Measurements from ENCODE around the gene GIMAP2. TPM values are rescaled to one million over a fixed set of nuclear protein-coding genes. Genes with fewer than 3 reads are reported as not detected.

GIMAP2 gene
- total RNA-seq, 1 experiment from 2014 or later = 3.1 TPM

- Histone ChIP-seq H3K27me3 (no peaks in the 10 kb centered on the region), H3K4me3 (no peak overlapping the region), H3K9me3 (no peaks in the 10 kb centered on the region), H3K36me3 (no peaks in the 10 kb centered on the region)
- no peak for DNase-seq
Measured at GRCh38 chr7:150719960-150720891, 34.7 kb downstream of the GIMAP2 start.

GRCh38 chr7:150721970-150722373, 36.5 kb downstream of the GIMAP2 start:
- no peaks in the 10 kb centered on the region for H3K9me3 ChIP-seq
- no peaks in the 10 kb centered on the region for H3K27me3 ChIP-seq
- no peaks in the 10 kb centered on the region for H3K36me3 ChIP-seq
- DNase-seq = no peak
- H3K4me3 ChIP-seq = no peak overlapping the region

GRCh38 chr7:150722431-150722931, 37.0 kb downstream of the GIMAP2 start:
- DNase-seq = no peak

GRCh38 chr7:150723467-150723866, 38.0 kb downstream of the GIMAP2 start:
- no peak for DNase-seq
- Histone ChIP-seq H3K27me3 (no peaks in the 10 kb centered on the region), H3K9me3 (no peaks in the 10 kb centered on the region), H3K36me3 (no peaks in the 10 kb centered on the region), H3K4me3 (no peak overlapping the region)

More at GRCh38 chr7:150722431-150722931, 37.0 kb downstream of the GIMAP2 start:
- H3K9me3 ChIP-seq = no peaks in the 10 kb centered on the region
- no peaks in the 10 kb centered on the region for H3K36me3 ChIP-seq
- no peaks in the 10 kb centered on the region for H3K27me3 ChIP-seq
- no peak overlapping the region for H3K4me3 ChIP-seq

- no peaks in the 10 kb centered on the region for H3K36me3 ChIP-seq
Measured at GRCh38 chr7:150727381-150727780, 41.9 kb downstream of the GIMAP2 start.

GRCh38 chr7:150728011-150728410, 42.5 kb downstream of the GIMAP2 start:
- H3K4me3 ChIP-seq = no peak overlapping the region
- H3K36me3 ChIP-seq = no peaks in the 10 kb centered on the region
- no peaks in the 10 kb centered on the region for H3K27me3 ChIP-seq
- H3K9me3 ChIP-seq = no peaks in the 10 kb centered on the region
- no peak for DNase-seq

More at GRCh38 chr7:150727381-150727780, 41.9 kb downstream of the GIMAP2 start:
- no peak overlapping the region for H3K4me3 ChIP-seq
- no peak for DNase-seq
- no peaks in the 10 kb centered on the region for H3K27me3 ChIP-seq
- no peaks in the 10 kb centered on the region for H3K9me3 ChIP-seq

GRCh38 chr7:150728609-150729008, 43.1 kb downstream of the GIMAP2 start:
- Histone ChIP-seq H3K4me3 (no peak overlapping the region), H3K27me3 (no peaks in the 10 kb centered on the region), H3K36me3 (no peaks in the 10 kb centered on the region), H3K9me3 (no peaks in the 10 kb centered on the region)
- DNase-seq = no peak

GRCh38 chr7:150731916-150732315, 46.4 kb downstream of the GIMAP2 start:
- H3K36me3 ChIP-seq = no peaks in the 10 kb centered on the region
- no peaks in the 10 kb centered on the region for H3K9me3 ChIP-seq
- no peak for DNase-seq

GRCh38 chr7:150732786-150733481, 47.4 kb downstream of the GIMAP2 start:
- Histone ChIP-seq H3K9me3 (no peaks in the 10 kb centered on the region), H3K4me3 (no peak overlapping the region), H3K27me3 (no peaks in the 10 kb centered on the region), H3K36me3 (no peaks in the 10 kb centered on the region)
- DNase-seq = no peak

More at GRCh38 chr7:150731916-150732315, 46.4 kb downstream of the GIMAP2 start:
- Histone ChIP-seq H3K4me3 (no peak overlapping the region), H3K27me3 (no peaks in the 10 kb centered on the region)

- Histone ChIP-seq H3K9me3 (no peaks in the 10 kb centered on the region), H3K27me3 (no peaks in the 10 kb centered on the region), H3K36me3 (no peaks in the 10 kb centered on the region), H3K4me3 (no peak overlapping the region)
- no peak for DNase-seq
Measured at GRCh38 chr7:150733482-150734095, 48.1 kb downstream of the GIMAP2 start.

- DNase-seq = no peak
- Histone ChIP-seq H3K4me3 (no peak overlapping the region), H3K36me3 (no peaks in the 10 kb centered on the region), H3K27me3 (no peaks in the 10 kb centered on the region), H3K9me3 (no peaks in the 10 kb centered on the region)
Measured at GRCh38 chr7:150734254-150734653, 48.7 kb downstream of the GIMAP2 start.

GRCh38 chr7:150735596-150736358, 50.3 kb downstream of the GIMAP2 start:
- no peaks in the 10 kb centered on the region for H3K9me3 ChIP-seq
- DNase-seq = no peak
- no peaks in the 10 kb centered on the region for H3K36me3 ChIP-seq
- no peak overlapping the region for H3K4me3 ChIP-seq
- H3K27me3 ChIP-seq = no peaks in the 10 kb centered on the region

- Histone ChIP-seq H3K9me3 (no peaks in the 10 kb centered on the region), H3K4me3 (no peak overlapping the region), H3K27me3 (no peaks in the 10 kb centered on the region), H3K36me3 (no peaks in the 10 kb centered on the region)
- DNase-seq = no peak
Measured at GRCh38 chr7:150736864-150737263, 51.4 kb downstream of the GIMAP2 start.

- Histone ChIP-seq H3K4me3 (no peak within 1 kb of the TSS), H3K27me3 (no peaks in the 10 kb centered on the region), H3K36me3 (no peaks in the 10 kb centered on the region), H3K9me3 (no peaks in the 10 kb centered on the region)
- DNase-seq = no peak
Measured at GRCh38 chr7:150737265-150738055, 52.0 kb downstream of the GIMAP2 start, which contains the start of gene GIMAP5. TSS of gene GIMAP5 (plus strand) at chr7:150737418. CDS start at chr7:150740885, 3,467 bp downstream.

- Histone ChIP-seq H3K4me3 (no peak overlapping the region), H3K9me3 (no peaks in the 10 kb centered on the region), H3K36me3 (no peaks in the 10 kb centered on the region), H3K27me3 (no peaks in the 10 kb centered on the region)
- DNase-seq = no peak
Measured at GRCh38 chr7:150738092-150738491, 52.6 kb downstream of the GIMAP2 start.

Data from MG63 (cell line).